NCI-H128 (cell line): Measurements from ENCODE around the gene TMEM222.

ENCODE experiments used
- DNase-seq: peaks from one replicate; lab custom pipeline; 2025; ENCODE audit not compliant: unreplicated experiment; lab: John Stamatoyannopoulos, UW

TMEM222 gene

DNA sequence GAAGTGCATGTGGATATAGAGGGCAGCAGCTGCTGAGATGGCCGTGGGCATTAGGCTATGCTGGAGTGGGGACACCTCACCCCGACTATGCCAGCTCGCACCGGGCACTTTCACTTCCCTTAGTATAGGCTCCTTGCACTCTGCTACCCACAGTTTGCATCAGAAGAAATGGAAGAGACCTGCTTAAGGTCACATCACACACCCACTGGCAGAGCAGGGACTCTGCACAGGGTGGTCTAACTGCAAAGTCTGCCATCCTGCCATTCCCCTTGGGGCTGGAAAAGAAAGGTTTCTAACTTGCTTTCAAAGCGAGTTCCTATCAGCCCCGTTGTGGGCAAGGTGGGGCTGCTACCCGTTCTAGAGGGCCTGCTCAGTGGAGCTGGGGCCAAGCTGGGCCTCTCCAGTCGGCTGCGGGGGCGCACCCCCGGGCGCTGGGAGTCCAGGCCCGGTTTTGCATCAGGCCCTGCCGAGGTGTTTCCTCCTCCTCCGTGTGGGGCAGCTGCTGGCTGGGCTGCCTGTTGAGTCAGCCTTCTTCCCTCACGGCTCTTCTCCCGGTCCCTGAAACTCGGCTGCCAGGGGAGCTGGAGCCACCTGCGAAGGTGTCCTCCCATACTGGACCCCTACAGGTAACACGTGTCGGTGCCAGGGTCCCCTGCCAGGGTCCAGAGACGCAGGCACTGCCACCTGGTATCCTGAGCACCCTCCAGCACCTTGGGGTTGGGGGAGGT, 19.7 kb downstream of the TMEM222 start, which contains the start of gene SYTL1:
TSS of gene SYTL1 (plus strand) at position 498 of the 728 bp plus-strand sequence. CDS start 3,313 bp downstream, outside the sequence.
- DNase-seq: peak; percentile 78

DNA sequence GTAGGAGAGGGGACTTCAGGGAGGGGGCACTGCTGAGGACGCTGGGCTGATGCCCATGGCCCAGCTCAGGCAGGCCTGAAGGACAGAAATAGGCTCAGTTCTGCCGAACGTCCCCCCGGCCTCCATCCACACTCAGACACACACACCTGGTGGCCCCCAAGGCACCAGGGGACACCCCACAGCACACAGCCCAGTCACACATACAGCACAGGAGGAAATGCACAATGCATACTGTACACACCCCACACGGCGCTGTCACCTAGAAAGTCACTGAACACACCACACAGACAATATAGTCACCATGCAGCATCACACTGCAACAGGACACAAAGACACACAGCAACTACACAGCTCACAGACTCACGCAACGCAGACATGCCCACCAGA, 20.4 kb downstream of the TMEM222 start:
- no peak for DNase-seq

DNA sequence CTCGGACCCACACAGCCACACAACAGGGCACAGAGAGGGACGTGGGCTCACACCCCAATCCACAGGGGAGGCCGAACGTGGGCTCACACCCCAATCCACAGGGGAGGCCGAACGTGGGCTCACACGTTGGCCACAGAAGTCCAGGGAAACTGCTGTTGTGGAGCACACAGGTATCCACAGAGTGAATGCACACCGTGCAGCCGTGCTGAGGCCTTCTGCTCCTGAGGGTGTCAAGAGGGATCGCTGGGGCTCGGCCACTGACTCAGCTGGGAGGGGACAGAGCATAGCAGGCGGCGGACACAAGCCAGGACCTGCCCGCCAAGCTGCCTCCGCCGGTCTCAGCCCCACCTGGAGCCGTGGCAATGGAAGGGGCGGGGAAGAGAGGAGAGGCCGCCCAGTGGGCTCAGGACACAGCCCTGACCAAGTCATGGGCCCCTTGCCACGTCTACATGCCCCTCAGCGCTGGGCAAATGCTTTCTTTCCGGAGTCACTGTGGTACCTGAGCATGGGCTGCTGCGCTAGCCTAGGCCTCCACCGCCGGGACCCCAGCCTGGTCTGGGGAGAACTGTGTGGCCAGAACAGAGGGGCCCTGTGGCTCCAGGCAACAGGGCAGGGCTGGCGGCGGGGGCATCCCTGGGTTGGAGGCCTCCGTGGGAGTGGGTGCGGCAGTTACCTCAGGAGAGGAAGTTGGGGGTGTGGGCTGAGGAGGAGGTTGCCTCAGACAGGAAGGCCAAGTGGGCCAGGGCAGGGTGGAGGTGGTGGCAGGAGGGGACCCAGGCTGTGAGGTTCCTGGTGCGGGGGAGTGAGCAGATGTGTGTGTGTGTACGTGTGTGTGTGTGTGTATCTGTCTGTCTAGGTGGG, 21.0 kb downstream of the TMEM222 start:
- DNase-seq: peak; percentile 42

DNA sequence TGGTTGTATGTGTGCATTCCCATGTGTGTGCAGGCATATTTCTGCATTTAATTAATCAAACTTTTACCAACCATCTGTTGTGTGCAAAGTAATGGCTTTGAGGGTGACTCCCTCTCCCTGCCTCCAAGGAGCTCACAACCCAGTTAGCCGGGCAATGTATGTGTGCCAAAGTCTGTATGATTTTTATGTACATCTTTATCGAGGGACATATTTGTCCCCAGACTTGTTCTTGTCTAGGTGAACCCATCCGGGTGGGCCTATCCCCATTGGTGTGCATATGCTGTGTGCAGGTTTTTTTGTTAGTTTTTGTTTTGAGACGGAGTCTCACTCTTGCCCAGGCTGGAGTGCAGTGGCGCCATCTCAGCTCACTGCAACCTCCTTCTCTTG, 21.7 kb downstream of the TMEM222 start:
- no peak for DNase-seq

DNA sequence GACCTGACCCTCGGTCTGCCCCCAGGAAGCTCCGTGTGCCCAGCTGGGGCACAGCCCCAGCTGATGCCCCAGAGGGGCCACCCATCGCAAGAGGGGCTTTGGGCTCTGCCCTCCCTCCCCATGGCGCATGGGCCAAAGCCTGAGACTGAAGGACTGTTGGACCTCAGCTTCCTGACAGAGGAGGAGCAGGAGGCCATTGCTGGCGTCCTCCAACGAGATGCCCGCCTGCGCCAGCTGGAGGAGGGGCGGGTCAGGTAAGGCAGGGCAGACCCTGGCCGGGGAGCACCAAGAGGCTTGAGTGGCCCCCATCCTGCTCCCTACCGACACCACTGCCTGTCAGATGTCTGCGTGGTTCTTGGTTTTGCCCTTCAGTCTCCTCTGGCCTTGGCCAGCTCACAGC, 23.3 kb downstream of the TMEM222 start:
- no peak for DNase-seq

DNA sequence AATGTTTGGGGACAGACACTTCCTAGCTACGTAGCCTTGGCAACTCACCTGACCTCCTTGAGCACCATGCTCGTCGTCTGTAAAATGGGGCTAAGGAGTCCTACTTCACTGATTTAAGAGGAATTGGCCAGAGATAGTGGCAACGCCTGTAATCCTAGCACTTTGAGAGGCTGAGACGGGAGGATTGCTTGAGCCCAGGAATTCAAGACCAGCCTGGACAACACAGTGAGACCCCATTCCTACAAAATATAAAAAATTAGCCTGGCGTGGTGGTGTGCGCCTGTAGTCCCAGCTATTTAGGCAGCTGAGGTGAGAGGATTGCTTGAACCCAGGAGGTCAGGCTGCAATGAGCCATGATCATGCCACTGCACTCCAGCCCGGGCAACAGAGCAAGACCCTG, 24.4 kb downstream of the TMEM222 start:
- no peak for DNase-seq

DNA sequence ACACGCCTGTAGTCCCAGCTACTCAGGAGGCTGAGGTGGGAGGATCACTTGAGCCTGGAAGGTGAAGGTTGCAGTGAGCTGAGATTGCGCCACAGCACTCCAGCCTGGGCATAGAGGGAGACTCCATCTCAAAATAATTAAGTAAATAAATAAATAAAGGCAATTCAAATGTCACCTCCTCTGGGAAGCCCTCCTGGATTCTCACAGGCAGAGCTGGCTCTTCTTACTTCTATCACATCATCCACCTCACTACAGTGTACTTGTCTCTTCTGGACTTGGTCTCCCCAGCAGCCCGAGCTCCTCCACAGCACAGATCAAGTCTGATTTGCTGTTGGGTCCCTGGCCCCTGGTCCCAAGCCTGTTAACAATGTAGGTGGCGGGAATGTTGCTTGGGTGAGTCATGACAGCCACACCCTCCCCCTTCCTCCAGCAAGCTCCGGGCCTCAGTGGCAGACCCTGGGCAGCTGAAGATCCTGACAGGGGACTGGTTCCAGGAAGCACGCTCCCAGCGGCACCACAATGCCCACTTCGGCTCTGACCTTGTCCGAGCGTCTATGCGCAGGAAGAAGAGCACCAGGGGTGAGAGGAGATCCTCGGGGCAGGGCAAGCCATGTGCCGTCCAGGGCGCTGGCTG, 25.1 kb downstream of the TMEM222 start:
- DNase-seq: no peak

DNA sequence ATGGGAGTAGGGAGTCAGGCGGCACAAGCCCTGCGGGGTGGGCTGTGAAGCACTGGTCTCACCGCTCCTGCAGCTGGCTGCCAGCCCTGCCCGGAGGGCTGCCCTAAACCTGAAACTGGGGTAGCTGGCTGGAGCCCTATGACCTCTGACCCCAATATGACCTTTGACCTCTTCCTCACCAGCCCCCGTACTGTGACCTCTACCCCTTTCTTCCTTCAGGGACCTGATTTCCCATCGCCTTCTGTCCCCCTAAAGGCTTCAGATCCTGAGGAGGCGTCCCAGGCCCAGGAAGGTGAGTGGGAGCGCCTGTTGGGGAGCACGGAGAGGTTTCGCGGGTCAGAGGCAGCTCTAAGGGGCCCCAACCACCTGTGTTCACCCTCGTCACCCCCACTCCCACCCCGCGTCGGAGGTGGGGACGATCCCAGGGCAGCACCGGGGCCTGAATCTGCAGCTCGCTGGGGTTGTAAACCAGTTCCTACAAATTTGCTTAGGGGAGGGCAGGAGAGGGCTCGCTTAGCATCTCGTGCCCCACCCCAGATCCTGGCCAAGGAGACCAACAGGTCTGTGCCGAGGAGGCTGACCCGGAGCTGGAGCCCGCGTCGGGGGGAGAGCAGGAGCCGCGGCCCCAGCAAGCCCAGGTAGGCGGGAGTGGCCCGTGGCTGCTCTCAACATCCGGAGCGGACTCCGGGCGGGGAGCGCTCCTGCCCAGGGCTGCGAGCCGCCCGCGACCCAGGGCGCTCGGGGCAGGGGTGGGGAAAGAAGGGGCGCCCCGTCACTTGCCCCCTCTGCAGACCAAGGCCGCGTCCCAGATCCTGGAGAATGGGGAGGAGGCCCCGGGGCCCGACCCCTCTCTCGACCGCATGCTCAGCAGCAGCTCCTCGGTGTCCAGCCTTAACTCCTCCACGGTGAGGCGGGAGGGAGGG, 27.2 kb downstream of the TMEM222 start:
- DNase-seq: peak; percentile 67

DNA sequence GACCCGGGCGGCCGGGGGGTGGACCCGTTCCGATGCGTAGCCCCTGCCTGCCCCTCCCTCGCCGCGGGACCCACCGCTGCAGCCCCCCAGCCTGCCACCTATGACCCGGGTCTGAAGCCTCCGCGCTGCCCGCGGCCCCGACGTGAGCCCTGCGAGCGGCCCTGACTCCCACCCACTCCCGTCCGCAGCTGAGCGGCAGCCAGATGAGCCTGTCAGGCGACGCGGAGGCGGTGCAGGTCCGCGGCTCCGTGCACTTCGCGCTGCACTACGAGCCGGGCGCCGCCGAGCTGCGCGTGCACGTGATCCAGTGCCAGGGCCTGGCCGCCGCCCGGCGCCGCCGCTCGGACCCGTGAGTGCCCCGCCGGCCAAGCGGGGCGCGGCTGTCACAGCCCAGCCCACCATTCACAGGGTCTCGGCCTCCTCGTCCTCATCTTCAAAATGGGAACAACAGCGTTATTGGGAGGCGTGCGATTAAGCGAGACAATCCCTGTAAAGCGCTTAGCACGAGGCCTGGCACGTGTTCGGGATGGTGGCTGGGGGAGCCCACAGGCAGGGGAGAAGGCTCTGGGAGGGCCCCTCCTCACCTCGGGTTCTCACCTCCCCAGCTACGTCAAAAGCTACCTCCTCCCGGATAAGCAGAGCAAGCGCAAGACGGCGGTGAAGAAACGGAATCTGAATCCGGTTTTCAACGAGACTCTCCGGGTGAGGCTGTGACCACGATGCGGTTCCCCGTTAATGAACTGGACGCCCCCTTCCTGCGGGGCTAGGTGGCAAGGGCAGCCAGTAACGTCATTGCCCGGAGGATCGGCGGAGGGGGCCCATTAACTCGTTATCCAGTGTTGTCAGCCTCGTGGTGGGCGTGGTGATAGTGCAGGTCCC, 28.1 kb downstream of the TMEM222 start:
- peak; percentile 80 for DNase-seq

DNA sequence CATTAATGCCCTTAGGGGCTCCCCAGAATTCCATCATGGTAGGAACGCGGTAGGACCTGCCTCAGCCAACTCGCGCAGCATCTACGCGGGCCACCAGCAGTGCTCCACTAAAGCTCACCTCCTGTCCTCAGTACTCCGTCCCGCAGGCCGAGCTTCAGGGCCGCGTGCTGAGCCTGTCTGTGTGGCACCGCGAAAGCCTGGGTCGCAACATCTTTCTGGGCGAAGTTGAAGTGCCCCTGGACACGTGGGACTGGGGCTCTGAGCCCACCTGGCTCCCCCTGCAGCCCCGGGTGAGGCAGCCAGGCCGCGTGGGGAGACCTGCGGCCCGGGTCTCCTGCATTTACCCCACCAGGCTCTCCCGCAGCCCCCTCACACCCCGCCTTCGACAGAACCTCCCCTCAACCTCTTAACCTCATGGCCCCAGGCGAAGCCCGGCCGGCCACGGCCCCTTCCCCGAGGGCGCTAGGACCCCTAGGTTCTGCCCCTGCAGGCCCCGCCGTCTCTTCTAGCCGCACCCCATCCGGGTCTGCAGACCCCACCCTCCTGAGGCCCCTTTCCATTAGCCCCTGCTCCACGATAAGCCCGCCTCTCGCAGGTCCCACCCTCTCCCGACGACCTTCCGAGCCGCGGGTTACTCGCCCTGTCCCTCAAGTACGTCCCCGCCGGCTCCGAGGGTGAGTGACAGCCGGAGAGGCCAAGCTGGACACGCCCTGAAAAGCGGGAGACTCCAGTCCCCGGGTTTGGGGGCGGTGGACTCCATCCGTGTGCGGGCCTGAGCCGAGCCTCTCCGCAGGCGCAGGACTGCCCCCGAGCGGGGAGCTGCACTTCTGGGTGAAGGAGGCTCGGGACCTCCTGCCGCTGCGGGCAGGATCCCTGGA, 28.9 kb downstream of the TMEM222 start:
- DNase-seq: no peak

DNA sequence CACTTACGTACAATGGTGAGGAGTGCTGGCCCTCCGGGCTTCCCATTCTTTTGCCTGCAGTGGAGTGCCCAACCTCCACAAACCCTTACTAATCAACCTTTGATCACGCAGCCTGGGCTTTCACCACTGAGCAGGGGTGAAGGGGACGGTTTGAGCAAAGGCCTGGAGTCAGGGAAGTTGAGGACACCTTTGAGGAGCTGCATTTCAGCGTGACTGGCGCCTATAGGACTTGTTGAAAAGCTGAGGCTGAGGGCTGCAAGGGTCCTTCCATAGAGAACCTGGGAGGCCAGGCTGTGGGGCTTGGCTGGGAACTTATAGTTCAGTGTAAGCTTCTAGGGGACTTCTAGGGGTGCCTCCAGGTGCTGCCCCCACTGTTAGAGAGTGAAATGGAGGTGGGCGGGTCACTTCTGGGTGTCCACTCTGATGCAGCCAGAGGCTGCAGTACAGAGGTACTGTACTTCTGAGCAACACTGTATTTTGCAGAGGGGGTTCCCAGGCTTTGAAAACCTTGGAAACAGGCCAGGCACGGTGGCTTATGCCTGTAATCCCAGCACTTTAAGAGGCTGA, 29.7 kb downstream of the TMEM222 start:
- DNase-seq: no peak

DNA sequence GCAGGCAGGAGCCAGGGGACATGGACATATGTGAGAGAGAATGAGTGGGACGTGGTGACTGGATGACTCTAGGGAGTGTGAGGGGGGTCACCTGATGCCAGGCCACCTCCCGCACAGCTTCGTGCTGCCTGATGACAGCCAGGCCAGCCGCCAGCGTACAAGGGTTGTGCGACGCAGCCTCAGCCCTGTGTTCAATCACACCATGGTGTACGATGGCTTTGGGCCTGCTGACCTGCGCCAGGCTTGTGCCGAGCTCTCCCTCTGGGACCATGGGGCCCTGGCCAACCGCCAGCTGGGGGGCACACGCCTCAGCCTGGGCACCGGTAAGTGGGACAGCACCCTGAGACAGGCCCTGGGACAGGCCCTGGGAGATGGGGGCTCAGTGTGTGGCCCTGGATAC, 31.2 kb downstream of the TMEM222 start:
- DNase-seq: no peak

DNA sequence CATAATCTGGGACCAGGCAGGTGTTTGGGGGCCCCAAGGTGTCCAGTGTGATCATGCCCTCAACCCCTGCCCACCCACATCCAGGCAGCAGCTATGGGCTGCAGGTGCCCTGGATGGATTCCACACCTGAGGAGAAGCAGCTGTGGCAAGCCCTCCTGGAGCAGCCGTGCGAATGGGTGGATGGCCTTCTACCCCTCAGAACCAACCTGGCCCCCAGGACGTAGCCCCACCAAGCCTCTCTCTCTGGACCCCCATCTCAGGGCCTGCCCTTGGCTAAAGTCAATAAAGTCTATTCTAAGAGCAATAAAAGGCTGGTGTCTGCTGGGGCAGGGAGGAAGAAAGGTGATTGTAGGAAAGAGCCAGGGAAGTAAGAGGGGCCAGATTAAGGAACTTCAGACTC, 31.7 kb downstream of the TMEM222 start:
- DNase-seq: no peak

DNA sequence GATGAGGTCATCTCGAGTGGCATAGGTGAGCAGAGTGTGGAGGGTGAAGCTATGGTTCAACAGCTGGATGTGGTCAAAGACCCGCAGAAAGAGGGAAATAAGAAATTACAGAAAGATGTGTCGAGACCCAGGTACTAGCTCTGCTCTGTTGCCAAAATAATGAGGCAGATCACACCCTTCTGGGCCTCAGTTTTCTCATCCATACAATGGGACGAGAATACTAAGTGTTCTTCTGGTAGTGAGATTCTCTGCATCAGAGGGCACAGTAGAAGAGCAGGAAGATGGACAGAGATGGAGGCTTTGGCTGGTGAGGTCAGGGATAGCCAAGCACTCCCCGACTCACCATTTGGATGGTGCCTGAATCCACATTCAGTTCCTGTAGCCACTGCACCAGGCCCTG, 33.7 kb downstream of the TMEM222 start:
- no peak for DNase-seq

DNA sequence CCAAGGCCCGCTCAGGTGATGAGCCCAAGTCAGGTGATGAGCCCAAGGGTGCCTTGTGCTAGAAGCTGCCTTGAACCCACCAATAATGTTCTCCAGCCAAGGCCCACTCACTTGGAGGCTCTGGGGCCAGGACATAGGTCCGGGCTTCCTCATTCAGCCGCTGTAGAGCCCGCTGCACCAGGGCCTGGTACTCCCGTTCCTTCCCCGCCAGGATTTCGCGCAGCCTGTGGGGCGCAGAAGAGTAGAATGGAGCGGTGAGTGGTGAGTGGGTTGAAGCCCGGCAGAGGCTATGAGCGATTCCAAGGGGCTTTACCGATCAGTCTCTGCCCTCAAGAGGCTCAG, 34.3 kb downstream of the TMEM222 start:
- DNase-seq: no peak

DNA sequence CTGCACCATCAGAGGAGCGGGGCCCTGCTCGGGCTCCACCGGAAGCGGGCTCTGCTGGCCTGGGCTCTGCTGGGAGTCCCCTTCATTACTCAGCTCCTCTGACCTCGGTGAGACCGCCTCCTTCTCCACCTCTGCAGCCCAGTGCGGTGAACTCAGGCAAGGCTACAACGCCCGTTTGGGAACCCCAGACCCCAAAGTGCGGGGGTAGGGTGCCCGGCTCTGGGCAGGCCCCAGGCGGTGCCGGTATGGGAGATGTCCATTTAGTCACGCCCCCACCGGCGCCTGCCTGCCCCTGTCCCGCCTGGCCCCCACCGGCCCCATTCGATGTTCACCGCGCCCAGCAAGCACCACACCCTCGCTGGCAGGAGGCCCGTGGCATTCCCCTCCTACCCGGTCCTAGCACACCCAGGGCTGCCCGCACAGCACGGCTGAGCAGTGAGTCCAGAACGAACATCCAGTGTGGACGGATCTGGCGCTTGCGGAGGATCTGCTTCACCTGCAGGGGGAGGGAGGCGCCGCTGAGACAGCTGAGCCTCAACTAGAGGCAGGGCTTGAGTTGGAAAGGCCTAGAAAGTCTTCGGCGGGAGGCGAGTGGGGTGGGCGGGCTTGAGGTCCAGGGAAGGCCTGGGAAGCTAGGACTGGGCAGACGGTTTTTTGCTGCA, 34.8 kb downstream of the TMEM222 start:
- no peak for DNase-seq

DNA sequence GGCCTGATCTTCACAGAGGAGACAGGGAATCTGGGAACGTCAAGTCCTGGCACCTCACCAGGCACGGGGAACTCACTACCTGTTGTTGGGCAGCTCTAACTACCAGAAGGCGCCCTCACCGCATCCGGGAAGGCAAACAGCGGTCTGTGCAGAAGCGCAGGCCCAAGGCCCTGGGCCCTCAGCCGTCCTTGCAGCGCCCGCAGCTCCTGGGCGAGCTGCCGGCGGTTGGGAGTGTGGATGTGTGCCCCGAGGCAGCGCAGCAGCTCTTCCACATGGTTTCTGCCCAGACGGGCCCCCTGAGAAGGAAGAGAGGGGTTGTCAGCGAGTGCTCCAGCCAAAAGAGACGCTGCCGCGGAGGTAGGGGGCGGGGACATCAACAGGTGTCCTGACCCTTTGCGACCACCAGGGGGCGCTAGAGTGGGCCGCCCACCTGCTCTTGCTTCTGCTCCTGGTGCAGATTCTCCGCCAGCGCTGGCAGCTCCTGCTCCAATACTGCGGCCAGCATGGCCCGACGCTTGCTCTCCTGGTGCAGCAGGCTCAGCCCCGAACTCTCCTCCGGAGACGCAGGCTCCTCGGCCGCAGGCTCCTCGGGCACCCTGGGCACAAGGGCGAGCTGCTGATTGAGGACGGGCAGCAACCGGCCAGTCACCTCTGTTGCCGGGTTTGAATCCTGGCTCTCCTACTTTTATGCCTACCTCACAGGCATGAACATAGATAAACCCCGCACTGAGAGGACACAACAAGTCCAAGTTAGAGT, 35.5 kb downstream of the TMEM222 start:
- peak; percentile 16 for DNase-seq
